NCI-H2029 (cell line): ENCODE data around the gene ARID1B.

Experiments used
- DNase-seq: peaks from one replicate; lab custom pipeline; 2025; lab: John Stamatoyannopoulos, UW

The ARID1B gene

GRCh38 chr6:156852147-156852857 lies 75.1 kb downstream of the ARID1B start:
- no peak for DNase-seq

- no peak for DNase-seq
These were observed 75.7 kb downstream of the ARID1B start for GRCh38 chr6:156852858-156853216.

GRCh38 chr6:156853733-156854132 lies 76.6 kb downstream of the ARID1B start:
- DNase-seq: no peak

- no peak for DNase-seq
These were observed 77.4 kb downstream of the ARID1B start for GRCh38 chr6:156854466-156855161.

GRCh38 chr6:156857573-156857972 lies 80.4 kb downstream of the ARID1B start:
- DNase-seq: no peak

- DNase-seq: no peak
These were observed 82.5 kb downstream of the ARID1B start for GRCh38 chr6:156859686-156860085.

- DNase-seq: no peak
These were observed 85.5 kb downstream of the ARID1B start for GRCh38 chr6:156862711-156863110.

GRCh38 chr6:156863504-156863903 lies 86.3 kb downstream of the ARID1B start:
- no peak for DNase-seq

GRCh38 chr6:156864557-156864956 lies 87.4 kb downstream of the ARID1B start:
- no peak for DNase-seq

- DNase-seq: no peak
These were observed 87.9 kb downstream of the ARID1B start for GRCh38 chr6:156865019-156865629.

GRCh38 chr6:156866220-156867015 lies 89.2 kb downstream of the ARID1B start:
- DNase-seq: no peak

GRCh38 chr6:156867121-156867520 lies 89.9 kb downstream of the ARID1B start:
- no peak for DNase-seq

- no peak for DNase-seq
These were observed 91.2 kb downstream of the ARID1B start for GRCh38 chr6:156868385-156868784.

GRCh38 chr6:156869980-156870398 lies 92.8 kb downstream of the ARID1B start:
- DNase-seq: no peak

- DNase-seq: no peak
These were observed 93.9 kb downstream of the ARID1B start for GRCh38 chr6:156870924-156871539.

GRCh38 chr6:156872903-156873302 lies 95.7 kb downstream of the ARID1B start:
- DNase-seq: no peak

GRCh38 chr6:156873654-156874380 lies 96.6 kb downstream of the ARID1B start:
- DNase-seq: no peak

GRCh38 chr6:156875062-156875461 lies 97.9 kb downstream of the ARID1B start:
- no peak for DNase-seq

GRCh38 chr6:156876302-156876701 lies 99.1 kb downstream of the ARID1B start:
- DNase-seq: no peak

GRCh38 chr6:156877126-156877863 lies 100.1 kb downstream of the ARID1B start:
- no peak for DNase-seq

GRCh38 chr6:156878681-156879080 lies 101.5 kb downstream of the ARID1B start:
- DNase-seq: no peak
